Fibroblast of pulmonary artery (primary cell): ENCODE results near the gene RELL2.

Experiments used
- DNase-seq: peaks from one replicate; pipeline ENCODE4 v3.0.0-alpha.2; 2010; ENCODE audit warnings: low read depth
- H3K4me3 ChIP-seq: replicated peaks from 2 replicates; pipeline ENCODE4 v1.5.1; 2011; ENCODE audit warnings: low read depth, mild to moderate bottlenecking, control low read depth, low read length, moderate library complexity
- TF ChIP-seq, protein P1 (sequence below): IDR thresholded peaks from 2 replicates; pipeline ENCODE4 v1.5.1; 2011; ENCODE audit warnings: mild to moderate bottlenecking, control low read depth, low read length, inconsistent platforms; ENCODE audit errors: missing control alignments

The RELL2 gene

DNA sequence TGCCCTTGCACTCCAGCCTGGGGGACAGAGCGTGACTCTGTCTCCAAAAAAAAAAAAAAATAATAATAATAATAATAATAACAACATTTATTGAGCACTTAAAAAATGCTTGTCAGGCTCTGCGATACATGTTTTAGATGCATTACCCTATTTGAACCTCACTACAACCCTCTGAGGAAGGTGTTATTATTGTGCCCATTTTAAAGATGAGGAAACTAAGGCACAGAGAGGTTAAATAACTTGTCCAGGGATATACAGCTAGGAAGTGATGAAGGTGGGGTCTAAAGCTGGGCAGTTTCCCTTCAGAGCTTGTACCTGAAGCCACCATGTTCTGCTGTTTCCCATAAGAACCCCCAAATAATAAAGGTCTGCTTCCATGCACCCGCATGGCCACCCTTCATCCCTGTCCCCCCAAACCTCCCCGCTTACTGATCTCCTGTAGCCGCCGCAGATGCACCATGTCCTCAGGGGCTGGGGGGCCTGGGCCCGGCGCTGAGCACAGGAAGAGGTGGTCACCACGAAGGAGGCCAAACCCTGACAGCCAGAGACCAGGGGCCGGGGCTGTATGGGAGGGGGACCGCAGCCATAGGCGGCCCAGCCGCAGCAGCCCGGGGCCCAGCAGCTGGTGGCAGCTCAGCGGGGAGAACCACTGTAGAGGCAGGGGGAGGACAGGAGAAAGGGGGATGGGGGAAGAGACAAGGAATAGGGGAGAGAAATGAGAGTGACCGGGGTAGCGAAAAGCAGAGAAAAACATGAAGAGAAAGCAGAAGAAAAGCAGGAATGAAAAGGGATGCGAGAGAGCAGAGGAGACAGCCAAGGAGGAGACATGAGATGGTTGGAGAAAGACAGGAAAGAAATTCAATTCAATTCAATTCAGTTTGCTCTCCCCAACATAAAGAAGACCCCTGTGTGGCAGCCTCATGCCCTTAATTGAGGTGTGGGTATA lies 29.5 kb downstream of the RELL2 start:
- no peak overlapping the region for H3K4me3 ChIP-seq
- no peak for DNase-seq
- TF ChIP-seq, protein P1, sequence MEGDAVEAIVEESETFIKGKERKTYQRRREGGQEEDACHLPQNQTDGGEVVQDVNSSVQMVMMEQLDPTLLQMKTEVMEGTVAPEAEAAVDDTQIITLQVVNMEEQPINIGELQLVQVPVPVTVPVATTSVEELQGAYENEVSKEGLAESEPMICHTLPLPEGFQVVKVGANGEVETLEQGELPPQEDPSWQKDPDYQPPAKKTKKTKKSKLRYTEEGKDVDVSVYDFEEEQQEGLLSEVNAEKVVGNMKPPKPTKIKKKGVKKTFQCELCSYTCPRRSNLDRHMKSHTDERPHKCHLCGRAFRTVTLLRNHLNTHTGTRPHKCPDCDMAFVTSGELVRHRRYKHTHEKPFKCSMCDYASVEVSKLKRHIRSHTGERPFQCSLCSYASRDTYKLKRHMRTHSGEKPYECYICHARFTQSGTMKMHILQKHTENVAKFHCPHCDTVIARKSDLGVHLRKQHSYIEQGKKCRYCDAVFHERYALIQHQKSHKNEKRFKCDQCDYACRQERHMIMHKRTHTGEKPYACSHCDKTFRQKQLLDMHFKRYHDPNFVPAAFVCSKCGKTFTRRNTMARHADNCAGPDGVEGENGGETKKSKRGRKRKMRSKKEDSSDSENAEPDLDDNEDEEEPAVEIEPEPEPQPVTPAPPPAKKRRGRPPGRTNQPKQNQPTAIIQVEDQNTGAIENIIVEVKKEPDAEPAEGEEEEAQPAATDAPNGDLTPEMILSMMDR: no peak

DNA sequence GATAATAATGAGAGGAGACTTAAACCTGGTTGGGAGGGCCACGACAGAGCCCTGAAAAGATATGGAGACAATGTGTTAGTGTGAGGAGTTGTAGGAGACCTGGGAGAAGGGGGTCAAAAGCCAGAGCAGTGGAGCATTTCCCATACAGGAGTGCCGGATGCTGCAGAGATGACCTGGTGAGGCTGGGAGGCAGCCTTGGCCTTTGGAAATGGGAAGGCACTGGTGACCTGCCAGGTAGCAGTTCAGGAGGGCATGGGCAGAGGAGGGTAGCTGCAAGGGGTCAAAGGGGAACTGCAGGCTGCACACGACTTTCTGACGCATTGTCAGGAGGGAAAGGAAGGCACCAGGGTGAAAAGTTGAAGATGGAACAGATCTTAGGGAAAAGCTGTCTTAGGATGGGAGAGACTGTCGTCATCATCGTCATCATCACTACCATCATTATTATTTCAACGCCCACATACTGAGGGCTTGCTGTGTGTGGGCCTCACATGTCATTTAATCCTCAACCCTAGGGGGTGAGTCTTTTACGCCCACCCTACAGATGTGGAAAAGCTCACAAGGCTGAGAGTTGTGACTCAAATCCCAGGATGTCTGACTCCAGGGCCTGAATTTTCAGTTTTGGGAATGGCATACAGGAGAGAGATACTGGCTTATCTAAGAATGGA lies 31.9 kb downstream of the RELL2 start:
- TF ChIP-seq, protein P1: no peak
- H3K4me3 ChIP-seq: no peak overlapping the region
- no peak for DNase-seq

- TF ChIP-seq, protein P1: no peak
- DNase-seq: no peak
- no peak overlapping the region for H3K4me3 ChIP-seq
These were observed 32.7 kb downstream of the RELL2 start for GRCh38 chr5:141669520-141669919.

GRCh38 chr5:141672071-141672840 lies 35.5 kb downstream of the RELL2 start:
- no peak for DNase-seq
- TF ChIP-seq, protein P1: no peak
- H3K4me3 ChIP-seq: no peak overlapping the region

DNA sequence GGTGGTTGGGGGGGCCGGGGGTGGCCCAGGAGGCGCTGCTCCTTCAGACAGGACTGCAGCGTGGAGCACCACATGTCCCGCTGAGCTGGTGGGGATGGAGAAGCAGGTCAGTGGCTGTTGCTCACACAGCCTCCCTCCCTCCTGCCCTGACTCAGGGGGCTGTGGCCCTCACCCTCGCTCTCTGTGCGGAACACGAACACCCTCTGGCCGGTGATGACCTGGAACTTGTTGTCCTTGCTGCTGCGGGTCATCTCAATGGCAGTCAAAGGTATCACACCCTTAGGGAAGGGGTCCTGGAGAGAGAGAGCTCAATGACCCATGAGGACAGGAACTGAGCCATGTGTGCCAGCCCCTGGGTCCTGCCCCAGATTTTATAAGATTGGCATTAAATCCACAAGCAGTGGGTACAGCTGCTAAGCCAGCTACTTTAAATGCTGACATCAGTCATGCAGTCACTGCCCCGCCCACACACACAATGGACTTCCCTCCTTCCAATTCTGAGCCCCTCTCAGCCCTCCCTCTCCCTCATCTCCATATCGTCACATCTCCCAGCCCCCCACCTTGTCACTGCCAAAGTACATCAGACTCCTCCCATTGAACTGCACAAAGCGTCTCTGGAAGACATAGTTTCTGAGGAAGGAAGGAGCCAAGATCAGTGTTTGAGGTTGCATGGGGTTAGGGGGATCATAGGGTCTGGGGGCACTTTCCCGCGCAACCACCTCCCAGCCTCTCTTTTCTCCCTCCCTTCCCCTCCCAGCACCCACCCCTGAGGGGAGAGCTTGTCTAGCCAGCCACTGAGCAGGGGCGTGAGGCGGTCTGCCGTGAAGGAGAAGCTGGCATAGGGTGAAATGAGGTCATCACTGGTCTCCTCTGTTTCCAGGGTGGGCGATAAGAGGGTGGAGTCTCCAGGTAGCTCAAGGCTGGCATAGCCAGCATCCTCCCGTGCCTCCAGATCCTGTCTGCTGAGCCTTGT lies 36.3 kb downstream of the RELL2 start:
- TF ChIP-seq, protein P1: no peak
- DNase-seq: peak; percentile 53
- no peak overlapping the region for H3K4me3 ChIP-seq

- H3K4me3 ChIP-seq: no peak overlapping the region
- no peak for DNase-seq
- TF ChIP-seq, protein P1: no peak
These were observed 38.0 kb downstream of the RELL2 start for GRCh38 chr5:141674747-141675146.
